ENCODE results near the gene KEAP1. TPM values are rescaled to one million over a fixed set of nuclear protein-coding genes. Genes with fewer than 3 reads are reported as not detected.
A peak's percentile ranks its signal among the peaks of the same experiment; 100 is the strongest.

KEAP1 gene
- total and polyA plus RNA-seq, 2 of the 8 experiments (the other 6 are each of a cell fraction or from before 2014, with no cell fraction given): 80.6 to 106 TPM

GRCh38 chr19:10535613-10536012, 32.5 kb upstream of the KEAP1 start:
- Histone ChIP-seq H4K91ac (replicated peaks; ENCODE audit: insufficient read length, low read length) (no peak overlapping the region), H4K5ac (ENCODE audit: insufficient read length, low read depth, low read length) (no peak overlapping the region), H3K4me3 (ENCODE audit: extremely low read depth in 1 of 4, insufficient read depth in 2 of 4, low read depth in 3 of 4, low read length in 4 of 4) (no peak overlapping the region), H3K4ac (replicated peaks; ENCODE audit: insufficient read length, low read depth, low read length) (no peak overlapping the region), H3K79me1 (ENCODE audit: low read depth, low read length) (no peaks in the 10 kb centered on the region), H3K4me2 (ENCODE audit: insufficient read depth in 1 of 2, low read depth in 2 of 2, low read length in 2 of 2) (no peak overlapping the region), H3K23me2 (ENCODE audit: low read depth, low read length) (no peaks in the 10 kb centered on the region), H3K14ac (ENCODE audit: insufficient read length) (no peak overlapping the region), H3K27me3 (replicated peaks in 1 of 4; ENCODE audit: control insufficient read depth in 3 of 4, extremely low read depth in 1 of 4, insufficient read depth in 3 of 4, low read length in 3 of 4) (no peaks in the 10 kb centered on the region), H4K20me1 (replicated peaks in 1 of 2; ENCODE audit: control insufficient read depth in 1 of 2, insufficient read depth in 2 of 2, low read length in 2 of 2) (no peaks in the 10 kb centered on the region), H3K18ac (ENCODE audit: extremely low read depth, low read length) (no peak overlapping the region), H2BK5ac (ENCODE audit: low read depth, low read length) (no peak overlapping the region), H2BK12ac (ENCODE audit: low read depth, low read length) (no peak overlapping the region), H3K9me3 (ENCODE audit: insufficient read depth in 2 of 2, low read depth in 1 of 2, low read length in 1 of 2) (no peaks in the 10 kb centered on the region), H3K4me1 (replicated peaks in 1 of 4; ENCODE audit: control insufficient read depth in 3 of 4, insufficient read depth in 4 of 4, low read length in 3 of 4) (no peaks in the 10 kb centered on the region), H3K27ac (ENCODE audit: low read depth, low read length) (no peak overlapping the region), H2BK120ac (replicated peaks; ENCODE audit: low read depth, low read length) (no peak overlapping the region), H3K56ac (replicated peaks; ENCODE audit: insufficient read length, low read depth, low read length) (no peak overlapping the region), H3K9ac (replicated peaks in 1 of 4; ENCODE audit: extremely low read depth in 1 of 4, low read depth in 3 of 4, low read length in 3 of 4) (no peak overlapping the region; a peak in 1 of 7 replicates), H4K8ac (ENCODE audit: extremely low read depth, insufficient read depth, low read length) (no peak overlapping the region), H3K36me3 (ENCODE audit: control insufficient read depth in 2 of 4, insufficient read depth in 4 of 4, low read length in 3 of 4) (no peaks in the 10 kb centered on the region), H3K79me2 (ENCODE audit: control insufficient read depth in 1 of 2, insufficient read depth in 2 of 2, low read length in 2 of 2) (no peaks in the 10 kb centered on the region), H3K23ac (ENCODE audit: insufficient read length) (no peak overlapping the region), H2AK5ac (ENCODE audit: low read depth, low read length) (no peak overlapping the region), H2AFZ (ENCODE audit: low read length) (peak overlapping the region; percentile 58; the same call in 1 of the 2 replicates), H2BK15ac (ENCODE audit: low read length) (no peak overlapping the region), H2BK20ac (ENCODE audit: low read length) (no peak overlapping the region)
- TF ChIP-seq MAFK (IDR thresholded peaks at IDR 0.05; ENCODE audit: low read depth, low read length) (no peak), CEBPB (IDR thresholded peaks at IDR 0.05; ENCODE audit: low read depth, low read length) (no peak), TAF7 (optimal IDR thresholded peaks at IDR 0.05; ENCODE audit: borderline replicate concordance, low read depth, low read length) (no peak), TBP (IDR thresholded peaks at IDR 0.05; ENCODE audit: low read depth, low read length) (no peak), KDM4A (IDR thresholded peaks at IDR 0.05; ENCODE audit: low read depth, low read length, severe bottlenecking) (no peak), POLR2AphosphoS5 (IDR thresholded peaks at IDR 0.05; ENCODE audit: low read depth, low read length) (no peak), SP4 (IDR thresholded peaks at IDR 0.05; ENCODE audit: low read length) (no peak), TAF1 (IDR thresholded peaks at IDR 0.05; ENCODE audit: low read depth, low read length) (no peak), RBBP5 (IDR thresholded peaks at IDR 0.05; ENCODE audit: borderline replicate concordance, low read depth, low read length) (no peak), TCF12 (IDR thresholded peaks at IDR 0.05; ENCODE audit: low read depth, low read length) (no peak), JUND (IDR thresholded peaks at IDR 0.05; ENCODE audit: low read length) (no peak), ASH2L (IDR thresholded peaks at IDR 0.05; ENCODE audit: low read length) (no peak)
- TF ChIP-seq, protein P1, sequence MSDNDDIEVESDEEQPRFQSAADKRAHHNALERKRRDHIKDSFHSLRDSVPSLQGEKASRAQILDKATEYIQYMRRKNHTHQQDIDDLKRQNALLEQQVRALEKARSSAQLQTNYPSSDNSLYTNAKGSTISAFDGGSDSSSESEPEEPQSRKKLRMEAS (IDR thresholded peaks at IDR 0.05): no peak
- ChIA-PET POLR2A (ENCODE audit: partially characterized antibody) (interaction anchor here (1.1 to 1.7 kb wide), 3 partner anchors 12 to 126 kb away, joined by 3 to 4 read pairs (median 3); no protein-coding TSS in a partner anchor), CTCF (ENCODE audit: partially characterized antibody) (interaction anchor here (1.1 to 8.3 kb wide), 8 partner anchors 10 to 52 kb away, joined by 3 to 55 read pairs (median 6); partner anchors contain the start of gene S1PR5)
- 82% methylated on average over 6 of the region's 6 CpGs; no CpG with 5 or more reads in 1 of the 2 experiments for WGBS, 2 experiments (ENCODE audit: extremely low coverage in 1 of 2, insufficient coverage in 1 of 2, insufficient read length in 1 of 2, insufficient replicate concordance in 2 of 2, low coverage in 1 of 2, low lambda C conversion rate in 2 of 2, missing lambda C conversion rate in 1 of 2)
- no peak for FAIRE-seq
- DNase-seq (ENCODE audit: low read depth in 1 of 2, low spot score in 2 of 2): no peak

Measured in H1 (cell line).